H1 (cell line): ENCODE data around the gene STIM1. TPM values are rescaled to one million over a fixed set of nuclear protein-coding genes. Genes with fewer than 3 reads are reported as not detected.

ENCODE experiments used
- CTCF ChIA-PET: fragments of 300-600 bp; sonication (Branson Sonifier 250); formaldehyde crosslinking; loops from one replicate; lab custom pipeline; 2021; ENCODE audit not compliant: partially characterized antibody; lab: Charles Lee
- POLR2A ChIA-PET: fragments of 300-600 bp; sonication (Branson Sonifier 250); formaldehyde crosslinking; loops from one replicate; lab custom pipeline; 2021; ENCODE audit warnings: inconsistent platforms; ENCODE audit not compliant: partially characterized antibody; lab: Charles Lee
- DNase-seq, 2 experiments: peaks; one replicate each; pipeline versions ENCODE4 v3.0.0 to v3.0.0-alpha.2; 2010 to 2022; ENCODE audit warnings: low spot score in 2 of 2, low read depth in 1 of 2, mixed read lengths in 1 of 2
- FAIRE-seq: peaks from 2 replicates; lab custom pipeline; 2011; peaks lifted over from hg19 to GRCh38; lab: Jason Lieb, UNC
- H2AFZ ChIP-seq: 2 replicates; pipeline ENCODE4 v1.8.1; 2012; ENCODE audit warnings: low read length, inconsistent platforms
- H2AK5ac ChIP-seq: 2 replicates; pipeline ENCODE4 v1.6.1; 2013; ENCODE audit warnings: low read depth, low read length
- H2BK120ac ChIP-seq: replicated peaks from 2 replicates; pipeline ENCODE3; 2013; ENCODE audit warnings: low read depth, low read length, inconsistent platforms
- H2BK12ac ChIP-seq: 2 replicates; pipeline ENCODE4 v1.6.1; 2013; ENCODE audit warnings: low read depth, low read length
- H2BK15ac ChIP-seq: 2 replicates; pipeline ENCODE4 v1.6.1; 2013; ENCODE audit warnings: low read length
- H2BK20ac ChIP-seq: 2 replicates; pipeline ENCODE4 v1.6.1; 2013; ENCODE audit warnings: low read length
- H2BK5ac ChIP-seq: 2 replicates; pipeline ENCODE4 v1.6.1; 2013; ENCODE audit warnings: low read depth, low read length
- H3K14ac ChIP-seq: 2 replicates; pipeline ENCODE4 v1.6.1; 2013; ENCODE audit warnings: inconsistent platforms; ENCODE audit not compliant: insufficient read length
- H3K18ac ChIP-seq: 2 replicates; pipeline ENCODE4 v1.6.1; 2013; ENCODE audit warnings: low read length; ENCODE audit errors: extremely low read depth
- H3K23ac ChIP-seq: 2 replicates; pipeline ENCODE4 v1.6.1; 2013; ENCODE audit warnings: inconsistent platforms; ENCODE audit not compliant: insufficient read length
- H3K23me2 ChIP-seq: 2 replicates; pipeline ENCODE4 v1.6.1; 2013; ENCODE audit warnings: low read depth, low read length
- H3K27ac ChIP-seq: 2 replicates; pipeline ENCODE4 v1.6.1; 2011; ENCODE audit warnings: low read depth, low read length, inconsistent platforms
- H3K27me3 ChIP-seq, 4 experiments: replicated peaks in 1 of 4; 1 replicate in 1 of 4; 2 replicates in 3 of 4; pipeline versions ENCODE4 v1.6.1 to v1.8.1; 2011 to 2013; ENCODE audit warnings: low read length in 3 of 4, mild to moderate bottlenecking in 3 of 4, inconsistent platforms in 2 of 4, mixed read lengths in 2 of 4, moderate library complexity in 1 of 4; ENCODE audit not compliant: control insufficient read depth in 3 of 4, insufficient read depth in 3 of 4; ENCODE audit errors: extremely low read depth in 1 of 4
- H3K36me3 ChIP-seq, 4 experiments: 2 replicates each; pipeline versions ENCODE4 v1.6.1 to v1.8.1; 2011 to 2013; ENCODE audit warnings: mild to moderate bottlenecking in 4 of 4, low read length in 3 of 4, moderate library complexity in 2 of 4, control low read depth in 1 of 4, inconsistent platforms in 1 of 4; ENCODE audit not compliant: insufficient read depth in 4 of 4, control insufficient read depth in 2 of 4
- H3K4ac ChIP-seq: replicated peaks from 2 replicates; pipeline ENCODE3; 2013; ENCODE audit warnings: low read length, low read depth, mixed read lengths, inconsistent platforms; ENCODE audit not compliant: insufficient read length
- H3K4me1 ChIP-seq, 4 experiments: replicated peaks in 1 of 4; 1 replicate in 1 of 4; 2 replicates in 3 of 4; pipeline versions ENCODE4 v1.6.1 to v1.8.1; 2011 to 2013; ENCODE audit warnings: low read length in 3 of 4, inconsistent platforms in 2 of 4, mixed read lengths in 1 of 4; ENCODE audit not compliant: insufficient read depth in 4 of 4, control insufficient read depth in 3 of 4
- H3K4me2 ChIP-seq, 2 experiments: 2 replicates each; pipeline versions ENCODE4 v1.6.1 to v1.8.1; 2011 to 2013; ENCODE audit warnings: low read depth in 2 of 2, low read length in 2 of 2, control low read depth in 1 of 2, inconsistent platforms in 1 of 2, mild to moderate bottlenecking in 1 of 2; ENCODE audit not compliant: insufficient read depth in 1 of 2
- H3K4me3 ChIP-seq, 4 experiments: fragments of 200-600, 300-600 bp in 1 of 4; sonication (generic), shearing (Covaris generic), sonication (Bioruptor Twin) in 1 of 4; 2 replicates each; pipeline versions ENCODE4 v1.5.1 to v1.8.1; 2011 to 2016; ENCODE audit warnings: low read length in 4 of 4, low read depth in 3 of 4, control low read depth in 2 of 4, inconsistent platforms in 2 of 4, mild to moderate bottlenecking in 2 of 4, mixed read lengths in 1 of 4, moderate library complexity in 1 of 4; ENCODE audit not compliant: insufficient read depth in 2 of 4; ENCODE audit errors: extremely low read depth in 1 of 4
- H3K56ac ChIP-seq: replicated peaks from 2 replicates; pipeline ENCODE3; 2013; ENCODE audit warnings: low read depth, mild to moderate bottlenecking, mixed read lengths, low read length, inconsistent platforms; ENCODE audit not compliant: insufficient read length
- H3K79me1 ChIP-seq: 2 replicates; pipeline ENCODE4 v1.6.1; 2013; ENCODE audit warnings: low read depth, low read length, control low read depth
- H3K79me2 ChIP-seq, 2 experiments: 2 replicates each; pipeline versions ENCODE4 v1.6.1 to v1.8.1; 2012 to 2013; ENCODE audit warnings: low read length in 2 of 2, mild to moderate bottlenecking in 2 of 2, inconsistent platforms in 1 of 2; ENCODE audit not compliant: insufficient read depth in 2 of 2, control insufficient read depth in 1 of 2
- H3K9ac ChIP-seq, 4 experiments: replicated peaks in 1 of 4; 1 replicate in 1 of 4; 2 replicates in 3 of 4; pipeline versions ENCODE4 v1.6.1 to v1.8.1; 2011 to 2013; ENCODE audit warnings: low read depth in 3 of 4, low read length in 3 of 4, control low read depth in 2 of 4, mild to moderate bottlenecking in 2 of 4, moderate library complexity in 2 of 4, inconsistent platforms in 1 of 4; ENCODE audit errors: extremely low read depth in 1 of 4
- H3K9me3 ChIP-seq, 2 experiments: 2 replicates each; pipeline versions ENCODE4 v1.6.1 to v1.8.1; 2012 to 2013; ENCODE audit warnings: mild to moderate bottlenecking in 2 of 2, moderate library complexity in 2 of 2, control low read depth in 1 of 2, inconsistent platforms in 1 of 2, low read depth in 1 of 2, low read length in 1 of 2, mixed read lengths in 1 of 2; ENCODE audit not compliant: insufficient read depth in 2 of 2
- H4K20me1 ChIP-seq, 2 experiments: replicated peaks in 1 of 2; 2 replicates each; pipeline versions ENCODE3 to v1.8.1; 2011 to 2013; ENCODE audit warnings: inconsistent platforms in 2 of 2, low read length in 2 of 2, mild to moderate bottlenecking in 1 of 2; ENCODE audit not compliant: insufficient read depth in 2 of 2, control insufficient read depth in 1 of 2
- H4K5ac ChIP-seq: 2 replicates; pipeline ENCODE4 v1.6.1; 2013; ENCODE audit warnings: low read length, low read depth, mixed read lengths, inconsistent platforms; ENCODE audit not compliant: insufficient read length
- H4K8ac ChIP-seq: 2 replicates; pipeline ENCODE4 v1.8.0; 2013; ENCODE audit warnings: mild to moderate bottlenecking, moderate library complexity, low read length, inconsistent platforms; ENCODE audit not compliant: insufficient read depth; ENCODE audit errors: extremely low read depth
- H4K91ac ChIP-seq: replicated peaks from 2 replicates; pipeline ENCODE3; 2013; ENCODE audit warnings: low read length, mixed read lengths, inconsistent platforms; ENCODE audit not compliant: insufficient read length
- CEBPB ChIP-seq: IDR thresholded peaks from 2 replicates; pipeline ENCODE4 v1.6.1; 2012; ENCODE audit warnings: low read depth, low read length
- WGBS, 2 experiments: shearing (Covaris generic) in 1 of 2; methylation state at CpG; one replicate each; pipeline versions ENCODE4 v1.1.6 to v1.1.7; 2013 to 2015; ENCODE audit warnings: low lambda C conversion rate in 2 of 2, mixed read lengths in 2 of 2, inconsistent platforms in 1 of 2, low coverage in 1 of 2, missing lambda C conversion rate in 1 of 2; ENCODE audit not compliant: insufficient replicate concordance in 2 of 2, insufficient coverage in 1 of 2, insufficient read length in 1 of 2; ENCODE audit errors: extremely low coverage in 1 of 2, missing lambda C conversion rate in 1 of 2; 5-methylcytosine and 5-hydroxymethylcytosine counted together
- polyA plus RNA-seq, 7 experiments: library from polyadenylated mRNA; depleted of rRNA in 3 of 7; stranded (reverse) in 5 of 7; unstranded in 2 of 7; fragments of >200 nt in 5 of 7; fragments of 200-250 nt in 2 of 7; gene quantifications; 1 replicate in 5 of 7; 2 replicates in 1 of 7; 4 replicates in 1 of 7; pipeline versions ENCODE4 v1.2.1 to v1.2.3, GENCODE V29; 2011 to 2013; ENCODE audit warnings: missing spikeins in 2 of 7, mixed read lengths in 2 of 7
- total RNA-seq: library from RNA; stranded (reverse); fragmentation: NEBNext Ultra II Directional; extraction: Animal tissue kit (Norgen Biotek cat#: 25700); gene quantifications from 2 replicates; pipeline ENCODE4 v1.2.1, GENCODE V29; 2021

The STIM1 gene
- total and polyA plus RNA-seq, 2 of the 8 experiments (the other 6 are each of a cell fraction or from before 2014, with no cell fraction given): 11.1 to 12.2 TPM

DNA sequence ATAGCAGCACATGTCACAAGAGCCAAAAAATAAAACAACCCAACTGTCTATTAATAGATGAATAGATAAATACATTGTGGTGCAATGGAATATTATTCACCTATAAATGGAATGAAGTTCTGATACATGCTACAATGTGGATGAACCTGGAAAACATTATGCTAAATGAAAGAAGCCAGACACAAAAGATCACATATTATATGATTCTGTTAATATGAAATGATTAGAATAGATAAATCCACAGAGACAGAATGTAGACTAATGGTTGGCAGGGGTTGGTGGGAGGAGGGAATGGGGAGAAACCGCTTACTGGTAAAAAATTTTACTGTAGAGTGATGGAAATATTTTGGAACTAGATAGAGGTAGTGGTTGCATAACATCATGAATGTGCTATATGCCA is 206.2 kb downstream of the STIM1 start:
- H3K79me1 ChIP-seq: no peaks in the 10 kb centered on the region
- no peak overlapping the region for H2BK20ac ChIP-seq
- H3K14ac ChIP-seq: no peak overlapping the region
- H3K4ac ChIP-seq: no peak overlapping the region
- H3K9me3 ChIP-seq: no peaks in the 10 kb centered on the region
- no peak overlapping the region for H3K18ac ChIP-seq
- H2BK120ac ChIP-seq: no peak overlapping the region
- CTCF ChIA-PET: interaction anchor here (1.0 to 1.5 kb wide), 2 partner anchors 11 to 207 kb away, joined by 3 to 14 read pairs; partner anchors contain the start of gene STIM1
- no peak overlapping the region for H3K4me2 ChIP-seq
- H3K9ac ChIP-seq: no peak overlapping the region
- H3K36me3 ChIP-seq: no peaks in the 10 kb centered on the region
- no peak overlapping the region for H3K27ac ChIP-seq
- H3K27me3 ChIP-seq: no peaks in the 10 kb centered on the region
- H2BK15ac ChIP-seq: no peak overlapping the region
- no peak overlapping the region for H4K91ac ChIP-seq
- no peaks in the 10 kb centered on the region; the same call in 1 of the 2 replicates for H3K23me2 ChIP-seq
- no peak overlapping the region for H2BK12ac ChIP-seq
- H2AK5ac ChIP-seq: no peak overlapping the region
- no peak overlapping the region for H3K4me3 ChIP-seq
- no peak overlapping the region for H3K23ac ChIP-seq
- 81% methylated on average over 1 of the region's 1 CpG; no CpG with 5 or more reads in 1 of the 2 experiments for WGBS, 2 experiments
- no peak overlapping the region for H4K8ac ChIP-seq
- no peak for TF ChIP-seq CEBPB
- TF ChIP-seq, all 59 proteins: peak for 0
- Histone ChIP-seq H2AFZ (no peak overlapping the region), H3K4me1 (no peaks in the 10 kb centered on the region), H2BK5ac (no peak overlapping the region), H3K79me2 (no peaks in the 10 kb centered on the region), H3K56ac (no peak overlapping the region), H4K20me1 (no peaks in the 10 kb centered on the region), H4K5ac (no peak overlapping the region)
- DNase-seq (no peak), FAIRE-seq (no peak)
- POLR2A ChIA-PET: no interaction called here
